GM12878 (cell line): ENCODE data around the gene ROBO1. TPM values are rescaled to one million over a fixed set of nuclear protein-coding genes. Genes with fewer than 3 reads are reported as not detected.

Experiments used
- ATAC-seq: fragments of 200-7000 bp; cut with Tn5 transposase; 3 replicates; pipeline ENCODE4 v1.9.1; 2020; ENCODE audit warnings: mild to moderate bottlenecking, moderate library complexity
- BruUV-seq: library from RNA; stranded (reverse); fragments of 400-500 nt; replicated peaks from 2 replicates; lab custom pipeline; 2021; lab: Mats Ljungman, UMichigan
- CTCF ChIA-PET: fragments of 300-600 bp; sonication (Branson Sonifier 250); formaldehyde crosslinking; extraction: SDS; loops from one replicate; lab custom pipeline; 2021; ENCODE audit warnings: inconsistent platforms; lab: Yijun Ruan, JAX
- POLR2A ChIA-PET: fragments of 350-600 bp; formaldehyde crosslinking; extraction: SDS; loops from one replicate; lab custom pipeline; 2021; ENCODE audit warnings: inconsistent platforms; lab: Charles Lee
- RAD21 ChIA-PET: fragments of 300-600 bp; sonication (Branson Sonifier 250); formaldehyde crosslinking; loops from one replicate; lab custom pipeline; 2023; ENCODE audit warnings: antibody characterized with exemption; ENCODE audit not compliant: unreplicated experiment; lab: Charles Lee
- SMC1A ChIA-PET: fragments of 300-600 bp; sonication (Branson Sonifier 250); formaldehyde crosslinking; loops from one replicate; lab custom pipeline; 2023; ENCODE audit not compliant: unreplicated experiment, uncharacterized antibody; lab: Charles Lee
- DNase-seq: peaks from one replicate; pipeline ENCODE4 v3.0.0-alpha.2; 2011; ENCODE audit warnings: low read depth, low spot score
- FAIRE-seq: peaks from 3 replicates; lab custom pipeline; 2011; peaks lifted over from hg19 to GRCh38; lab: Jason Lieb, UNC
- H2AFZ ChIP-seq: 2 replicates; pipeline ENCODE4 v1.6.0; 2011; ENCODE audit warnings: low read depth, low read length, control low read depth; ENCODE audit not compliant: control insufficient read depth
- H3K27ac ChIP-seq: 2 replicates; pipeline ENCODE4 v1.5.1; 2011; ENCODE audit warnings: control low read depth; ENCODE audit not compliant: control insufficient read depth, insufficient read depth
- H3K27me3 ChIP-seq, 2 experiments: replicated peaks in 1 of 2; 2 replicates each; pipeline versions ENCODE4 v1.6.0 to v1.6.1; 2011; ENCODE audit warnings: low read length in 1 of 2; ENCODE audit not compliant: control insufficient read depth in 2 of 2, insufficient read depth in 2 of 2
- H3K36me3 ChIP-seq, 2 experiments: 2 replicates each; pipeline ENCODE4 v1.5.1; 2011; ENCODE audit warnings: low read length in 1 of 2; ENCODE audit not compliant: control insufficient read depth in 2 of 2, insufficient read depth in 2 of 2
- H3K4me1 ChIP-seq: 2 replicates; pipeline ENCODE4 v1.6.1; 2011; ENCODE audit warnings: mild to moderate bottlenecking, low read length, moderate library complexity, mixed read lengths; ENCODE audit not compliant: control insufficient read depth, insufficient read depth
- H3K4me2 ChIP-seq: 2 replicates; pipeline ENCODE4 v1.6.0; 2011; ENCODE audit warnings: control low read depth; ENCODE audit not compliant: control insufficient read depth, insufficient read depth
- H3K4me3 ChIP-seq: fragments of 200-600 bp; sonication (generic); 2 replicates; pipeline ENCODE4 v1.5.1; 2016
- H3K79me2 ChIP-seq: 2 replicates; pipeline ENCODE4 v1.6.0; 2011; ENCODE audit warnings: low read length; ENCODE audit not compliant: control insufficient read depth, insufficient read depth
- H3K9ac ChIP-seq: 2 replicates; pipeline ENCODE4 v1.8.0; 2011; ENCODE audit warnings: low read length, control low read depth, mixed read lengths; ENCODE audit not compliant: control insufficient read depth, insufficient read depth
- H3K9me3 ChIP-seq: replicated peaks from 3 replicates; pipeline ENCODE4 v1.5.1; 2011; ENCODE audit warnings: mild to moderate bottlenecking, low read length; ENCODE audit not compliant: control insufficient read depth, insufficient read depth
- H4K20me1 ChIP-seq: 2 replicates; pipeline ENCODE4 v1.6.0; 2011; ENCODE audit not compliant: control insufficient read depth, insufficient read depth
- ASH2L ChIP-seq: fragments of 300-600, 200-600 bp; sonication (generic); IDR thresholded peaks from 2 replicates; pipeline ENCODE4 v1.6.1; 2017; ENCODE audit warnings: low read depth, mild to moderate bottlenecking, borderline replicate concordance
- CBX3 ChIP-seq: fragments of 200-600 bp; sonication (generic); IDR thresholded peaks from 2 replicates; pipeline ENCODE4 v1.6.1; 2016; ENCODE audit warnings: low read depth, borderline replicate concordance
- CBX5 ChIP-seq: sonication (generic); IDR thresholded peaks from 2 replicates; pipeline ENCODE4 v1.6.1; 2016; ENCODE audit warnings: low read depth, moderate library complexity, mild to moderate bottlenecking, inconsistent platforms
- E2F4 ChIP-seq: IDR thresholded peaks from 2 replicates; pipeline ENCODE4 v1.6.1; 2012; ENCODE audit warnings: low read depth, low read length, improper control_type of control experiment
- HSF1 ChIP-seq: fragments of 150-350 bp; IDR thresholded peaks from 2 replicates; pipeline ENCODE4 v1.6.1; 2014; ENCODE audit warnings: mild to moderate bottlenecking, low read depth, low read length
- KDM1A ChIP-seq: fragments of 200-600 bp; sonication (generic); IDR thresholded peaks from 2 replicates; pipeline ENCODE4 v1.6.1; 2016; ENCODE audit warnings: borderline replicate concordance
- NBN ChIP-seq: fragments of 450-650 bp; IDR thresholded peaks from 2 replicates; pipeline ENCODE4 v1.6.1; 2016
- NR2F1 ChIP-seq: fragments of 450-650 bp; conservative IDR thresholded peaks from 2 replicates; pipeline ENCODE4 v1.6.1; 2017; ENCODE audit warnings: mild to moderate bottlenecking
- POLR2AphosphoS2 ChIP-seq: IDR thresholded peaks from 2 replicates; pipeline ENCODE4 v1.6.1; 2011; ENCODE audit warnings: low read depth, mild to moderate bottlenecking, low read length, improper control_type of control experiment, moderate library complexity
- RAD51 ChIP-seq: fragments of 450-650 bp; IDR thresholded peaks from 2 replicates; pipeline ENCODE4 v1.6.1; 2016; ENCODE audit warnings: moderate library complexity, mild to moderate bottlenecking, inconsistent platforms
- SIX5 ChIP-seq: IDR thresholded peaks from 2 replicates; pipeline ENCODE4 v1.6.1; 2011; ENCODE audit warnings: mild to moderate bottlenecking, low read depth, low read length, moderate library complexity; ENCODE audit not compliant: severe bottlenecking
- SMAD1 ChIP-seq: fragments of 450-650 bp; IDR thresholded peaks from 2 replicates; pipeline ENCODE4 v1.6.1; 2018; ENCODE audit warnings: mild to moderate bottlenecking, low read depth; ENCODE audit not compliant: partially characterized antibody
- SMC3 ChIP-seq: IDR thresholded peaks from 2 replicates; pipeline ENCODE4 v1.6.1; 2011; ENCODE audit warnings: low read length, improper control_type of control experiment, borderline replicate concordance
- SP1 ChIP-seq: IDR thresholded peaks from one replicate; pipeline ENCODE4 v1.6.1; 2011; ENCODE audit warnings: low read depth, low read length
- YY1 ChIP-seq: IDR thresholded peaks from 2 replicates; pipeline ENCODE4 v1.6.1; 2011; ENCODE audit warnings: low read depth, mild to moderate bottlenecking, low read length
- WGBS: methylation state at CpG from one replicate; pipeline ENCODE4 v1.1.6; 2016; ENCODE audit warnings: low lambda C conversion rate; ENCODE audit not compliant: insufficient replicate concordance, insufficient coverage; ENCODE audit errors: missing lambda C conversion rate; 5-methylcytosine and 5-hydroxymethylcytosine counted together
- in situ Hi-C: fragments of 300-500 bp; cut with MboI; formaldehyde crosslinking; loops from 9 replicates; pipeline ENCODE4 v1.14.3; 2018; ENCODE audit warnings: mixed read lengths
- intact Hi-C: fragments of 100-400 bp; cut with micrococcal nuclease; formaldehyde crosslinking; loops from one replicate; pipeline ENCODE4 v1.14.2; 2022; ENCODE audit not compliant: unreplicated experiment
- polyA plus RNA-seq, 11 experiments: library from polyadenylated mRNA; depleted of rRNA in 4 of 11; unstranded in 6 of 11; stranded (reverse) in 5 of 11; fragments of >200 nt; fragmentation: Nextera tagmentation in 4 of 11; fragmentation: Illumina TruSeq in 1 of 11; extraction: Ambion mirVana in 4 of 11; extraction: Trizol in 1 of 11; gene quantifications; 1 replicate in 1 of 11; 2 replicates in 10 of 11; pipeline versions ENCODE4 v1.2.1 to v1.2.3, GENCODE V29; 2011 to 2016; ENCODE audit warnings: inconsistent platforms in 2 of 11, missing spikeins in 2 of 11, low read depth in 1 of 11
- total RNA-seq, 4 experiments: library from RNA; depleted of rRNA in 3 of 4; stranded (reverse); fragments of >200 nt in 3 of 4; fragmentation: Illumina TruSeq in 1 of 4; extraction: Trizol in 1 of 4; gene quantifications; 2 replicates each; pipeline versions ENCODE4 v1.2.1 to v1.2.3, GENCODE V29; 2013 to 2021

Gene ROBO1
- total and polyA plus RNA-seq, 10 of the 15 experiments (the other 5 are each of a cell fraction or from before 2014, with no cell fraction given) = 0.29 to 46.5 (median 1.2) TPM

DNA sequence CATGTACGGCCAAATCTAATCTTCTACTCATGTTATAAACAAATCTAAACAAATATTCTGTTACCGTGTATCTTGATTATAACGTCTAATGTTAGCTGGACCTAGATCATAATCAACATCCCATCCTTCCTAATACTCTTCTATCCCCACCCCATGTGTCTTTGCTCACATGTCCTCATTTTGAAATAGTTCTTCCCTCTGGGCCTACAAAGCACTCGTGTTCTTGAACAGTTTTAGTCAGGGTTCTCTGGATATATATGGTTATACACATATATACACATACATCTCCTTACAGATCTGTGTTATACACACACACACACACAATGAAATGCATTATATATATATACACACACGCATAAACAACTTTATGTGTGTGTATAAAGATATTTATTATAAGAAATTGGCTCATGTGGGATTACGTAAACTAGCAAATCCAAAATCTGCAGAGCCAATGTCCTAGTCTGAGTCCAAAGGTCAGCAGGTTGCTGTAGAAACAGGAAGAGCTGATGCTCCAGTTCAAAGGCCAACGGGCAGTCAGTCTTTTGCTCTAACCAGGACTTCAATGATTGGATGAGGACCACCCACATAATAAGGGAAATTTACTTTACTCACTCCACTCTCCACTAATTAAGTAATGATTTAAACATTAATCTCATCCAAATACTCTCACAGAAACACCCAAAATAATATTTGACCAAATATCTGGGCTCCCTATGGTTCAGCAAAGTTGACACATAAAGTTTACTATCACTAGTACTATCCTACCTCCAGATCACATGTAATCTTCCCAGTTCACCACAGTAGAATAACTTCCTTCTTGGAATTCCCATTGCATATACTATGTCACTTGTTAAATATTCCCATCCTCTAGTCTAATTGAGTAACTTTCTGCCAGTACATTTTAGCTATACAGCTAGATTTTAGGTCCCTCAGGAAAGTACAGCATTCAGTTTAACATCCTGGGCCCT lies 450.0 kb downstream of the ROBO1 start:
- no peaks in the 10 kb centered on the region for H4K20me1 ChIP-seq
- POLR2A ChIA-PET = no interaction called here
- H3K4me2 ChIP-seq = no peak overlapping the region
- H2AFZ ChIP-seq = no peak overlapping the region
- in situ Hi-C loops = no loop called here
- RAD21 ChIA-PET = no interaction called here
- H3K79me2 ChIP-seq = no peaks in the 10 kb centered on the region
- H3K9ac ChIP-seq = no peak overlapping the region
- no peaks in the 10 kb centered on the region for H3K9me3 ChIP-seq
- no peak overlapping the region for H3K4me3 ChIP-seq
- no peaks in the 10 kb centered on the region for H3K4me1 ChIP-seq
- intact Hi-C loops = no loop called here
- no peak for DNase-seq
- ATAC-seq = no peak
- BruUV-seq = no TSS peak
- no peak overlapping the region for H3K27ac ChIP-seq
- no peaks in the 10 kb centered on the region for H3K36me3 ChIP-seq
- CTCF ChIA-PET = no interaction called here
- TF ChIP-seq HSF1 (no peak), POLR2AphosphoS2 (no peak), RAD51 (no peak), E2F4 (no peak), ASH2L (no peak), SP1 (no peak), NR2F1 (no peak), SMAD1 (no peak), CBX3 (no peak), NBN (no peak), KDM1A (no peak), YY1 (no peak), SMC3 (no peak), SIX5 (no peak), CBX5 (no peak)
- FAIRE-seq = no peak
- SMC1A ChIA-PET = interaction anchor here (0.7 kb wide), 1 partner anchor 8 kb away, joined by 3 read pairs; no protein-coding TSS in a partner anchor
- H3K27me3 ChIP-seq = no peaks in the 10 kb centered on the region
- 40% methylated on average over 7 of the region's 7 CpGs for WGBS
